GM10248 (cell line): Measurements from ENCODE around the gene UVRAG.

ENCODE experiments used
- CTCF ChIA-PET: fragments of 300-600 bp; sonication (Branson Sonifier 250); formaldehyde crosslinking; extraction: SDS; loops from one replicate; lab custom pipeline; 2021; ENCODE audit warnings: antibody characterized with exemption; lab: Yijun Ruan, JAX
- POLR2A ChIA-PET: fragments of 350-650 bp; sonication (Branson Sonifier 250); formaldehyde crosslinking; extraction: SDS; loops from one replicate; lab custom pipeline; 2020; ENCODE audit warnings: antibody characterized with exemption; lab: Yijun Ruan, JAX
- DNase-seq: peaks from one replicate; pipeline ENCODE4 v3.0.0; 2012; ENCODE audit errors: extremely low spot score
- CTCF ChIP-seq: IDR thresholded peaks from 2 replicates; pipeline ENCODE4 v1.5.1; 2012; ENCODE audit warnings: mild to moderate bottlenecking, low read depth; ENCODE audit errors: extremely low read depth, missing control alignments, control extremely low read depth

Gene UVRAG

GRCh38 chr11:75801362-75802020 is 13.5 kb upstream of the UVRAG start:
- ChIA-PET CTCF (interaction anchor here (0.6 to 8.7 kb wide), 17 partner anchors 11 to 429 kb away, joined by 3 to 167 read pairs (median 5); partner anchors contain the start of gene UVRAG), POLR2A (no interaction called here)
- no peak for DNase-seq
- no peak for TF ChIP-seq CTCF

GRCh38 chr11:75802021-75802912 is 12.7 kb upstream of the UVRAG start:
- ChIA-PET CTCF (interaction anchor here (0.7 to 8.7 kb wide), 37 partner anchors 11 to 516 kb away, joined by 3 to 167 read pairs (median 5); partner anchors contain the start of genes DGAT2 and UVRAG), POLR2A (no interaction called here)
- TF ChIP-seq CTCF: no peak
- no peak for DNase-seq

- CTCF ChIA-PET: interaction anchor here (0.6 to 8.7 kb wide), 43 partner anchors 10 to 543 kb away, joined by 3 to 167 read pairs (median 5); partner anchors contain the start of genes DGAT2 and UVRAG
- TF ChIP-seq CTCF: peak; percentile 88
- POLR2A ChIA-PET: no interaction called here
- DNase-seq: peak; percentile 81
Measured at GRCh38 chr11:75802913-75803820, 11.8 kb upstream of the UVRAG start.

GRCh38 chr11:75809111-75809510 is 5.9 kb upstream of the UVRAG start:
- DNase-seq: peak; percentile 5
- CTCF ChIA-PET: interaction anchor here (1.4 to 6.6 kb wide), 4 partner anchors 24 to 510 kb away, joined by 3 to 59 read pairs (median 8); no protein-coding TSS in a partner anchor
- POLR2A ChIA-PET: no interaction called here
- TF ChIP-seq CTCF: no peak

- no peak for DNase-seq
- ChIA-PET CTCF (interaction anchor here (0.6 to 6.6 kb wide), 10 partner anchors 8 to 509 kb away, joined by 3 to 77 read pairs (median 4); no protein-coding TSS in a partner anchor), POLR2A (interaction anchor here (1.0 kb wide), 1 partner anchor 22 kb away, joined by 3 read pairs; no protein-coding TSS in a partner anchor)
- no peak for TF ChIP-seq CTCF
Measured at GRCh38 chr11:75809991-75810390, 5.0 kb upstream of the UVRAG start.
